Measurements from ENCODE around the gene SALL3. TPM values are rescaled to one million over a fixed set of nuclear protein-coding genes. Genes with fewer than 3 reads are reported as not detected.

The SALL3 gene
- total and polyA plus RNA-seq, 2 donors (not counting 3 experiments of a cell fraction or from before 2014, with no cell fraction given): not detected

GRCh38 chr18:78999939-79000338 lies 20.3 kb downstream of the SALL3 start:
- CTCF ChIA-PET: no interaction called here
- Histone ChIP-seq H3K9me3 (replicated peaks; ENCODE audit: control insufficient read depth, insufficient read depth, low read length) (no peaks in the 10 kb centered on the region), H3K4me2 (ENCODE audit: insufficient read depth, low read length) (no peak overlapping the region), H3K27me3 (ENCODE audit: control insufficient read depth in 2 of 2, insufficient read depth in 2 of 2, low read length in 2 of 2) (no peaks in the 10 kb centered on the region), H3K4me3 (replicated peaks in 1 of 3; ENCODE audit: insufficient read depth in 1 of 3, low read depth in 1 of 3, low read length in 3 of 3) (no peak overlapping the region), H3K9me1 (replicated peaks; ENCODE audit: control insufficient read depth, extremely low read depth, insufficient read depth, low read length) (no peaks in the 10 kb centered on the region), H3K4me1 (ENCODE audit: control insufficient read depth, extremely low read depth, insufficient read depth, low read length) (no peaks in the 10 kb centered on the region), H4K20me1 (replicated peaks; ENCODE audit: control insufficient read depth, extremely low read depth, insufficient read depth, low read length) (no peaks in the 10 kb centered on the region), H3K27ac (ENCODE audit: insufficient read depth, low read depth, low read length) (no peak overlapping the region), H2AFZ (ENCODE audit: low read depth, low read length) (no peak overlapping the region), H3K9ac (replicated peaks; ENCODE audit: extremely low read depth, insufficient read depth, low read length) (no peak overlapping the region), H3K36me3 (ENCODE audit: control insufficient read depth in 2 of 2, extremely low read depth in 1 of 2, insufficient read depth in 2 of 2, low read length in 2 of 2) (no peaks in the 10 kb centered on the region), H3K79me2 (ENCODE audit: control insufficient read depth, insufficient read depth, low read length) (no peaks in the 10 kb centered on the region)
- TF ChIP-seq FOS (IDR thresholded peaks at IDR 0.05; ENCODE audit: borderline replicate concordance, insufficient read depth, low read length): no peak
- TF ChIP-seq JUN (IDR thresholded peaks at IDR 0.05; ENCODE audit: borderline replicate concordance, insufficient read depth, insufficient read length, low read depth): no peak
- TF ChIP-seq POLR2A (IDR thresholded peaks at IDR 0.05; ENCODE audit: low read depth, low read length): no peak
- TF ChIP-seq MAX (IDR thresholded peaks at IDR 0.05; ENCODE audit: insufficient read depth, insufficient read length): no peak
- no peak for TF ChIP-seq CTCF (IDR thresholded peaks at IDR 0.05; ENCODE audit: extremely low read depth in 1 of 2, insufficient read depth in 1 of 2, low read depth in 1 of 2, low read length in 2 of 2)
- no peak for TF ChIP-seq GATA2 (IDR thresholded peaks at IDR 0.05; ENCODE audit: insufficient read depth, insufficient read length, low read depth, low read length)
- TF ChIP-seq POLR2AphosphoS5 (IDR thresholded peaks at IDR 0.05; ENCODE audit: insufficient read depth, low read depth, low read length): no peak
- TF ChIP-seq MYC (IDR thresholded peaks at IDR 0.05; ENCODE audit: low read depth, low read length): no peak
- no peak for TF ChIP-seq EZH2 (IDR thresholded peaks at IDR 0.05; ENCODE audit: borderline replicate concordance, low read depth, low read length, severe bottlenecking)
- dilution Hi-C loops (cut with MboI; ENCODE audit: extremely low pct_ligation_motif_present, low sequenced_read_pairs): no loop called here
- DNase-seq (ENCODE audit: low read depth, low spot score): no peak
- POLR2A ChIA-PET: no interaction called here
- no peak for FAIRE-seq
- BruUV-seq (replicated peaks): no TSS peak
- intact Hi-C loops (cut with micrococcal nuclease): no loop called here

All from endothelial cell of umbilical vein (primary cell).